ENCODE measurements around the gene VPS11. TPM values are rescaled to one million over a fixed set of nuclear protein-coding genes. Genes with fewer than 3 reads are reported as not detected.

The VPS11 gene
- total RNA-seq, 4 donors from 2014 or later, result 30.2 to 44.1 (median 41.3) TPM

- intact Hi-C loops (cut with DNase I; ENCODE audit: low total_unique reads), result no loop called here
- H3K4me3 ChIP-seq (ENCODE audit: low read depth, poor library complexity, severe bottlenecking), result no peak overlapping the region
- 43 to 50% methylated on average over 5 of the region's 5 CpGs for WGBS, 2 donors
- TF ChIP-seq, protein P1, sequence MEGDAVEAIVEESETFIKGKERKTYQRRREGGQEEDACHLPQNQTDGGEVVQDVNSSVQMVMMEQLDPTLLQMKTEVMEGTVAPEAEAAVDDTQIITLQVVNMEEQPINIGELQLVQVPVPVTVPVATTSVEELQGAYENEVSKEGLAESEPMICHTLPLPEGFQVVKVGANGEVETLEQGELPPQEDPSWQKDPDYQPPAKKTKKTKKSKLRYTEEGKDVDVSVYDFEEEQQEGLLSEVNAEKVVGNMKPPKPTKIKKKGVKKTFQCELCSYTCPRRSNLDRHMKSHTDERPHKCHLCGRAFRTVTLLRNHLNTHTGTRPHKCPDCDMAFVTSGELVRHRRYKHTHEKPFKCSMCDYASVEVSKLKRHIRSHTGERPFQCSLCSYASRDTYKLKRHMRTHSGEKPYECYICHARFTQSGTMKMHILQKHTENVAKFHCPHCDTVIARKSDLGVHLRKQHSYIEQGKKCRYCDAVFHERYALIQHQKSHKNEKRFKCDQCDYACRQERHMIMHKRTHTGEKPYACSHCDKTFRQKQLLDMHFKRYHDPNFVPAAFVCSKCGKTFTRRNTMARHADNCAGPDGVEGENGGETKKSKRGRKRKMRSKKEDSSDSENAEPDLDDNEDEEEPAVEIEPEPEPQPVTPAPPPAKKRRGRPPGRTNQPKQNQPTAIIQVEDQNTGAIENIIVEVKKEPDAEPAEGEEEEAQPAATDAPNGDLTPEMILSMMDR (IDR thresholded peaks at IDR 0.05), result no peak
- DNase-seq (ENCODE audit: low spot score in 2 of 2), result no peak
Observed at GRCh38 chr11:119126675-119127268, 59.2 kb downstream of the VPS11 start.

GRCh38 chr11:119130662-119131061 lies 63.0 kb downstream of the VPS11 start:
- intact Hi-C loops (cut with DNase I; ENCODE audit: low total_unique reads), result no loop called here
- WGBS, 2 donors, result 82 to 91% methylated on average over 3 of the region's 3 CpGs
- H3K4me3 ChIP-seq (ENCODE audit: low read depth, poor library complexity, severe bottlenecking), result no peak overlapping the region
- no peak for DNase-seq (ENCODE audit: low spot score in 2 of 2)
- TF ChIP-seq, protein P1 (IDR thresholded peaks at IDR 0.05), result no peak
- no peak for TF ChIP-seq POLR2A (IDR thresholded peaks at IDR 0.05)

Small RNA genes within 50 kb of the gene (microRNA-seq; reads per million reads assigned to microRNA genes)
- gene MIR3656 (ENCODE audit: borderline number of aligned reads in 1 of 2, borderline replicate concordance in 2 of 2), result 0 reads per million in 2 donors

Other genes with a start within 250 kb of the VPS11 start
- not detected for gene CXCR5, start 183.9 kb upstream of the VPS11 start, total RNA-seq
- gene BCL9L, start 141.9 kb upstream of the VPS11 start, total RNA-seq, result 10 to 100 TPM; 34.5 to 59.4 (median 45.8) TPM
- gene UPK2, start 111.5 kb upstream of the VPS11 start, total RNA-seq, result not detected
- not detected for gene FOXR1, start 96.1 kb upstream of the VPS11 start, total RNA-seq
- gene CENATAC, start 69.7 kb upstream of the VPS11 start, total RNA-seq, result 10 to 100 TPM; 21.2 to 66.8 (median 39.9) TPM
- gene RPS25, start 49.5 kb upstream of the VPS11 start, total RNA-seq, result 1,000 to 10,000 TPM; 1,252 to 2,859 (median 1,930) TPM
- gene TRAPPC4, start 49.1 kb upstream of the VPS11 start, total RNA-seq, result 10 to 100 TPM; 40.3 to 53.4 (median 52.2) TPM
- gene SLC37A4, start 36.9 kb upstream of the VPS11 start, total RNA-seq, result 10 to 100 TPM; 14.0 to 25.4 (median 19.5) TPM
- gene HYOU1, start 10.6 kb upstream of the VPS11 start, total RNA-seq, result 10 to 100 TPM; 21.8 to 47.0 (median 33.0) TPM
- gene HMBS, start 17.1 kb downstream of the VPS11 start, total RNA-seq, result 10 to 100 TPM in 3 of 4 donors, 1 to 10 TPM in 1; 8.8 to 11.9 (median 11.1) TPM
- gene DPAGT1, start 34.0 kb downstream of the VPS11 start, total RNA-seq, result 10 to 100 TPM; 18.9 to 46.9 (median 27.5) TPM
- gene C2CD2L, start 39.5 kb downstream of the VPS11 start, total RNA-seq, result 10 to 100 TPM; 16.8 to 27.2 (median 22.6) TPM
- 10 to 100 TPM; 15.0 to 39.6 (median 31.2) TPM for gene HINFP, start 53.8 kb downstream of the VPS11 start, total RNA-seq
- gene ABCG4, start 81.2 kb downstream of the VPS11 start, total RNA-seq, result 1 to 10 TPM in 1 of 4 donors, under 1 TPM in 3; 0.52 to 1.1 (median 0.67) TPM
- gene NLRX1, start 100.9 kb downstream of the VPS11 start, total RNA-seq, result 10 to 100 TPM; 31.4 to 58.0 (median 47.1) TPM
- gene NHERF4, start 117.7 kb downstream of the VPS11 start, total RNA-seq, result under 1 TPM in 2 of 4 donors, not detected in 2; 0.27 to 0.53 TPM
- 10 to 100 TPM; 11.7 to 14.6 (median 14.0) TPM for gene CBL, start 138.5 kb downstream of the VPS11 start, total RNA-seq
- gene MCAM, start 249.3 kb downstream of the VPS11 start, total RNA-seq, result 100 to 1,000 TPM; 103 to 198 (median 183) TPM

All from lower leg skin (tissue), 4 donors.